ENCODE data around the gene SUPT3H.

- TF ChIP-seq YY1 (IDR thresholded peaks at IDR 0.05; ENCODE audit: insufficient read depth, insufficient read length) (no peak), ZNF274 (IDR thresholded peaks at IDR 0.05; ENCODE audit: low read depth, low read length) (no peak)
Measured at GRCh38 chr6:45209762-45210161, 168.0 kb downstream of the SUPT3H start.
